Duodenal mucosa (tissue), 2 donors: ENCODE data around the gene RNF113B.

ENCODE experiments used
- H3K27ac ChIP-seq: one replicate; pipeline ENCODE4 v1.7.0; 2013; ENCODE audit warnings: low read depth, low read length
- H3K27me3 ChIP-seq, 2 donors: one replicate each; pipeline ENCODE4 v1.7.0; 2013; ENCODE audit warnings: low read length in 2 of 2, control low read depth in 1 of 2; ENCODE audit not compliant: insufficient read depth in 2 of 2, control insufficient read depth in 1 of 2
- H3K36me3 ChIP-seq, 2 donors: one replicate each; pipeline ENCODE4 v1.7.0; 2013; ENCODE audit warnings: low read length in 2 of 2, control low read depth in 1 of 2; ENCODE audit not compliant: insufficient read depth in 2 of 2, control insufficient read depth in 1 of 2
- H3K4me1 ChIP-seq, 2 donors: one replicate each; pipeline ENCODE4 v1.7.0; 2013; ENCODE audit warnings: low read length in 2 of 2, control low read depth in 1 of 2; ENCODE audit not compliant: insufficient read depth in 2 of 2, control insufficient read depth in 1 of 2
- H3K4me3 ChIP-seq, 2 donors: one replicate each; pipeline ENCODE4 v1.7.0; 2013; ENCODE audit warnings: low read length in 2 of 2, low read depth in 1 of 2
- H3K9ac ChIP-seq, 2 donors: one replicate each; pipeline ENCODE4 v1.7.0; 2013; ENCODE audit warnings: low read length in 2 of 2, low read depth in 1 of 2
- H3K9me3 ChIP-seq, 2 donors: one replicate each; pipeline ENCODE4 v1.7.0; 2013; ENCODE audit warnings: low read length in 2 of 2, control low read depth in 1 of 2; ENCODE audit not compliant: control insufficient read depth in 1 of 2

RNF113B gene

DNA sequence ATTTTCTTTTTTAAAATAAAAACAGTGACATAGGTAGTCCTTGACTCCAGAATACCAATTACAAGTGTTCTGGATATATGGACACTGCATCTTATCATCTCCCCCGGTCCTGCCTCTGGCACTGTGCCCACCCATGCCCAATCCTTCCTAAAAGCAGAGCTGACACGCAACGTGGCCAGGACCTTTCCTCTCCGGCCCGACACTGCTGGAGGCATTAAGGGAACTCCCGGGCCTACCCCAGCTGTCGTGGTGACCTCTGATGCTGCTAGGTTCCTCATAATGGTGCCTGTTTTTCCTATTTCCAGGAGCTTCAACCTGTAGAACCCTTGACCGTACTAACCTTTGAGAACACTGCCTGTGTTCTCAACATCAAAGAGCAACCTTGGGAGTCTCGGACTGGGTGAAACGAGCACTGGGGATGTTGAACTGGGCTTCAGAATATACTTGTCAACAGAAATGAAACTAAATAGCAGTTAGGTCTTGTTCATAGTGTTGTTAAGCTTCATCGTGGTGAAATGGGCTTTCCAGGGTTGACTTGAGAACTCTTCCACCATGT is 13.9 kb upstream of the RNF113B start:
- H3K4me3 ChIP-seq = no peak overlapping the region
- H3K36me3 ChIP-seq = no peaks in the 10 kb centered on the region
- H3K27ac ChIP-seq = no peak overlapping the region
- no peak overlapping the region for H3K9ac ChIP-seq
- no peaks in the 10 kb centered on the region for H3K9me3 ChIP-seq
- H3K27me3 ChIP-seq = no peaks in the 10 kb centered on the region
- no peaks in the 10 kb centered on the region for H3K4me1 ChIP-seq

DNA sequence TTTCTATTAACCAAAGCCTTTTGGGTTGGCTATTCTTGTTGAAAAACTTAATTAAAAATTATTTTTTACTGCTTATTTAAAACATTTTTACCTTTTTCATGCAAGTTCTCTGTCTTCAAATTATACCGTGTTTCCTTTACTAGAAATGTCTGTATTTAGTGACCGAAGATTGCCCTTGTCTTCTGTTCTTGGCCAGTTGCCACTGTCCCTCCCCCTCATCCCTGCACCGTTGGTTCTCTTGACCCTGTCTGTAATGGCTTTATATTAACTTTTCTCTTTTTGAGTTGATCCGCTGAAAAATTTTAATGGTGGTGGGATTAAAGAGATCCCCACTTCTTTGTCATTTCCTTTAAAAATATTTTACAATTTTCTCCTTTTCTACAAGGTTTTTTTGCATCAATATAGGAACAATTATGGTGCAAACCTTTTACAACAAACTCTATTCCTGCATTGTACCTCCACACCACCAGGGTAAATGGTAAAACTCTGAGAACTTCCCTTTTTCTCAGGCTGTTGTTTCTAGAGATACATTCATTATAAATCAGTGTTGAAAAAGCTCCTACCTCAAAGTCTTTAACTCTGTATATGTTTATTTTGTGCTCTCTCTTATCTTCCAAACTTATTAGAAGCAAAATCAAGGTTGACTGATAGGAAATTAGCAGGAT is 12.9 kb upstream of the RNF113B start:
- Histone ChIP-seq H3K4me1 (no peaks in the 10 kb centered on the region), H3K36me3 (no peaks in the 10 kb centered on the region), H3K9ac (no peak overlapping the region), H3K27me3 (no peaks in the 10 kb centered on the region), H3K4me3 (no peak overlapping the region), H3K9me3 (no peaks in the 10 kb centered on the region), H3K27ac (no peak overlapping the region)

DNA sequence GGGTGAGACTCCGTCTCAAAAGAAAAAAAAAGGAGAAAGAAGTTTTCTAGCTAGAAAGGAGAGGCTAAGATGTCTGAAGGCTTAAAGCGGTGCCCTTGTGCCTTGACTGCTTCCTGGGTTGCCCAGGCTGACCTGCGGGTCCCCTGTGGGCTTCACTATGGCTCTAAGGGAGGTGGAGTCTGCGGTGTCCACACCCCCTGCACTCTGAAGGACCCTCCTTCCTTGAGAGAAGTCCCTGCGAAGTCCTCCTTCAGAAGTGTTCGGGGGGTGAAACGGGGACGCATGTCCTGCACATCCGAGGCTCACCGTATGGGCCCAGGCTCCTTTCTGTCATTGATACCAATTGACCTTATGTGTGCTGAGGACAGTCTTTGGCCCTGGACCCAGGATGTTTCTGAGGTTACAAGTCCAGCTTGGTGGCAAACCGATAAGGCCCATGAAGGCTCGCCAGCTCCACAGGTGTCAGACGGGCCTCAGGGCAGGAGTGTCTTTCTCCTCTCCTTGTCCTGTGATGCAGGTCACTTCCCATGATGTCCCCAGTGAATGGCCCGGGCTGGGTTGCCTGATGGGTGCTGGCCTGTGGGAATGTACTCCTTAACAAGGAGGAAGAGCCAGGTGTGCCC is 11.6 kb upstream of the RNF113B start:
- Histone ChIP-seq H3K9me3 (no peaks in the 10 kb centered on the region), H3K27me3 (no peaks in the 10 kb centered on the region), H3K9ac (no peak overlapping the region), H3K4me1 (no peaks in the 10 kb centered on the region), H3K36me3 (no peaks in the 10 kb centered on the region), H3K4me3 (no peak overlapping the region), H3K27ac (peak overlapping the region; percentile 22)

DNA sequence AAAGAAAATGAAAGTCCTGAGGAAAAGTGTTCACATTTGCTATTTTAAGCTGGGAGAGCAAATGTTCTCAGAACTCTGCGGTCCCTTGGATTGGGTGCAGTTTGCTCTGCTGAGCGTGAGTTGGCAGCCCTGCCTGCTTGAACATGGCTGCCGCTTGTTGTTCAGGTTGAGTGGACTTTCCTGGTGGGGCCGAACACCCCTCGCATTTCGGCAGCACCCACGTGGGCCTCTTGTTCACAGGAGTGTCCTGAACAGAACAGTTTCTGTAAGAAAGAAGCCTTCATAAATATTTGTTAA is 10.8 kb upstream of the RNF113B start:
- H3K4me1 ChIP-seq = no peaks in the 10 kb centered on the region
- no peaks in the 10 kb centered on the region for H3K27me3 ChIP-seq
- H3K9ac ChIP-seq = no peak overlapping the region
- H3K9me3 ChIP-seq = no peaks in the 10 kb centered on the region
- H3K4me3 ChIP-seq = no peak overlapping the region
- no peak overlapping the region for H3K27ac ChIP-seq
- no peaks in the 10 kb centered on the region for H3K36me3 ChIP-seq

DNA sequence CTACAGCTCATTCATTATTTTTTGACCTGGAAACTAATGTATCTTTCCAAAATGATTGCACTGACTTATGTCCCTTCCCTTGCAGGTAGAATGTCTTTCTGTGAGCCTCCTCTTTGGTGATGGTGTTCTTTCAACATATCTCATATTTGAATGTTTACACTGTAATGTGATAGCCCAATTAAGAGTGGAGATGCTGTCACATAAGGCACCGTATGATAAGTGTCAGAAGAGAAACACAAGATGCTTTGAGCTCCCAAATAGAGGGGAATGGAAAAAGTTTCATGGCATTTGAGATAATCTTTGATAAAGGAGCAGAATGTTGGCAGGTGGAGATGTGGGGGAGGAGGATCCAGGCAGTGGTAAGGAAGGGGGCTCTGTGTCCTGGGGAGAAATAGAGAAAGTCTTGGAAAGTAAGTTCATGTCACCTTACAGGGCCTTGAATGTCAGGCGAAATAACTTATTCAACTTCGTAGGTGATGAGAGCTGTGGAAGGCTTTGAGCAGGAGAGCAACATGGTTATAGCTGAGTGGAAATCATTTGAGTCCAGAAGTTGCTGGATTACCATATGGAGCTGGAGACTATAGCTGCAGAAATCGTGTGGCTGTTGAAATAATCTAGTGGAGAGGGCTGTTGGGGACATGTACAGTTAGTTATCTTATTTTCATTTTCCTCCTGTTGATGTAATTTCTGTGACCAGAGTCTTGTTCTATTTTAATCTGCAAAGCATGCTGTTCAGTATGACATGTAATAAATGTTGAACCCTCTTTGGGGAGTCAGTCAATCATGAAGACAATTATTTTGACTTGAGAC is 10.3 kb upstream of the RNF113B start:
- Histone ChIP-seq H3K4me3 (no peak overlapping the region), H3K27ac (no peak overlapping the region), H3K4me1 (no peaks in the 10 kb centered on the region), H3K36me3 (no peaks in the 10 kb centered on the region), H3K27me3 (no peaks in the 10 kb centered on the region), H3K9me3 (no peaks in the 10 kb centered on the region), H3K9ac (no peak overlapping the region)

DNA sequence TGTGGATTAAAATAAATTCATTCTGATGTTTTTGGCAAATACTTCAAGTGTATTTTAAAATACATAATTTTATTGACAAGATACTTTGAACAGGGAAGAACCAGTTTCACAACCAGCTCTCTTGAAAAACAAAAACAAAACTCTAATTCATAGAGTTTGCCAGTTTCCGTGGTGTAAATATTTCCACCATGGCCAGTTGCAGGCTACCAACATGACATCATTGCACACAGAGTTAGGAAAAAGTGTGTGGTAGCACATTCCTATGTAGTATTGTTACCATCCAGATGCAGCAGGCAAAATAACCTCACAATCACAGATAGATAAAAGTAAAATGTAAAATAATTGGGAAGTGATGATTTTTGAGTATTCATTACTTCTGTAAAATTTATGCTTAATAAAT is 7.7 kb upstream of the RNF113B start:
- Histone ChIP-seq H3K4me1 (no peaks in the 10 kb centered on the region), H3K9ac (no peak overlapping the region), H3K36me3 (no peaks in the 10 kb centered on the region), H3K9me3 (no peaks in the 10 kb centered on the region), H3K27ac (no peak overlapping the region), H3K27me3 (peaks cover 0 to 2% of the 10 kb centered on the region in 2 donors), H3K4me3 (no peak overlapping the region)

DNA sequence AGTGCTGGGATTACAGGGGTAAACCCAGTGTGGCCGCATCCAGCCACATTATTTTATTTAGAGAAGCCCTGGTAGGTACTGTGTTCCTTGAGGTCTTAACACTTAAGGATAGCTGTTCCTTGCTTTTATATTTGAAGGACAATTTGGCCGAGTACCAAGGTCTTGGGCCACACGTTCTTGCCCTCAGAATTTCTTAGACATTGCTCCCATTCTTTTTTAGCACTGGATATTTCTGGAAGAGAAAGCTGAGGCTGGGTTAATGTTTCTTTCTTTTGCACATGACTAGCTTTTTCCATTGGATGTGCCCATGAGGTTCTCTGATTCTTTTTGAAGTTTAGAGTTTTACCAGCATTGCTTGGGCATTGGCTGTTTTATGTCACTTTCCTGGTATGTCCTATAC is 5.5 kb upstream of the RNF113B start:
- peaks cover 0 to 2% of the 10 kb centered on the region in 2 donors for H3K27me3 ChIP-seq
- no peaks in the 10 kb centered on the region for H3K36me3 ChIP-seq
- H3K4me3 ChIP-seq = no peak overlapping the region
- H3K9ac ChIP-seq = no peak overlapping the region
- no peaks in the 10 kb centered on the region for H3K9me3 ChIP-seq
- H3K4me1 ChIP-seq = no peaks in the 10 kb centered on the region
- no peak overlapping the region for H3K27ac ChIP-seq

DNA sequence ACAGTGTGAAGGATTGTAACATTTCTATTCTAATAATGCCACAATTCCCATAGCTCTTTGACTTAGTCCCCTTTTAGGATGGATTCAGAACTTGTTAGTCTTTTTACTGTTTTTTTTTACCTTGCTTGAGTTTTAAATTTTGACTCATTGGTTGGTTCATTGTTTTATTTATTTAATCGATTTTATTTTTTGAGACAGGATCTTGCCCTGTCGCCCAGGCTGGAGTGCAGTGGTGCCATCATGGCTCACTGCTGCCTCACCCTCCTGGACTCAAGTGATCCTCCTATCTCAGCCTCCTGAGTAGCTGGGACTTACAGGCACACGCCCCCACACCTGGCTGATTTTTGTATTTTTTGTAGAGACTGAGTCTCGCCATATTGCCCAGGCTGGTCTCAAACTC is 5.1 kb upstream of the RNF113B start:
- H3K9me3 ChIP-seq = no peaks in the 10 kb centered on the region
- H3K27me3 ChIP-seq = peaks cover 0 to 2% of the 10 kb centered on the region in 2 donors
- no peaks in the 10 kb centered on the region for H3K36me3 ChIP-seq
- no peak overlapping the region for H3K27ac ChIP-seq
- H3K4me1 ChIP-seq = no peaks in the 10 kb centered on the region
- H3K4me3 ChIP-seq = no peak overlapping the region
- no peak overlapping the region for H3K9ac ChIP-seq

DNA sequence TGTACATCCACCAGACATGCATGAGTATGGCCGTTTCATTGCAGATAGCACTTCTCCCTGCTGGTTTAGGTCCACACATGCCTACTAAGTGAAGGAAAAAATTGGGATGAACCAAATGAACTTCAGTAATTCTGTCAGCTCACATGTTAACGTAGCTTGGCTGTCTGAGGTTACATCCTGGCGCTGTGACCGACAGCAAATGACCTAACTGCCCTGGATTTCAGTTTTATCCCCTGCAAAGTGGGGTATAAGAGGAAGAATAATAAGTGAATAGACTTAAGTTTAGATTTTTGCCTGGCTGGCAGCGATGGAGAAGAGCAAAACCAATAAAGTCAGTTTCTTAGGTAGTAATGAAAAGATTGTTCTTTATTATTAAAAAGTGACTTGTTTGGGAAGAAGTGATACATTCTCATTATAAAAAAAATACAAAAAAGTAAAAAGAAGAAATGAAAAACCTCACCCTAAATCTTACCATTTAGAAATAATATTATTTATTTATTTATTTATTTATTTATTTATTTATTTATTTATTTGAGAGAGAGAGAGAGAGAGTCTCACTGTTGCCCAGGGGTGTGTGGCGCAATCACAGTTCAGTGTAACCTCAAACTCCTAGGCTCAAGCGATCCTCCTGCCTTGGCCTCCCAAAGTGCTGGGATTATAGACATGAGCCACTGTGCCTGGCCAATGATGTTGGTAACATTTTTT is 4.2 kb upstream of the RNF113B start:
- Histone ChIP-seq H3K4me3 (no peak overlapping the region), H3K9me3 (no peaks in the 10 kb centered on the region), H3K27me3 (peaks cover 0 to 2% of the 10 kb centered on the region in 2 donors), H3K9ac (no peak overlapping the region), H3K36me3 (no peaks in the 10 kb centered on the region), H3K4me1 (no peaks in the 10 kb centered on the region), H3K27ac (no peak overlapping the region)

DNA sequence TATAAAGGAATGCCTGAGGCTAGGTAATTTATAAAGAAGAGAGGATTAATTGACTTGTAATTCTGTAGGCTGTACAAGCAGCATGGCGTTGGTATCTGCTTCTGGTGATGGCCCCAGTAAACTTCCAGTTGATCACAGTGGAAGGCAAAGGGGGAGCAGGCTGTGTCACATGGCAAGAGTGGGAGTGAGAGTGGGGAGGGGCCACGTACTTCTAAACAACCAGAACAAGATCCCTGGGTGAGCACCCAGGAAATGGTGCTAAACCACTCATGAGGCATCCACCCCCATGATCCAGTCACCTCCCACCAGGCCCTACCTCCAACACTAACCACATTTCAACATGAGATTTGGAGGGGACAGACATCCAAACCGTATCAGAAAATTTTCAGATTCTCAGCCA is 3.0 kb upstream of the RNF113B start:
- Histone ChIP-seq H3K9ac (no peak overlapping the region), H3K27ac (no peak overlapping the region), H3K27me3 (peaks cover 0 to 2% of the 10 kb centered on the region in 2 donors), H3K9me3 (no peaks in the 10 kb centered on the region), H3K4me3 (no peak overlapping the region), H3K36me3 (no peaks in the 10 kb centered on the region), H3K4me1 (no peaks in the 10 kb centered on the region)
